MM.1S (cell line): ENCODE measurements around the gene SPECC1.

ENCODE experiments used
- CTCF ChIP-seq: fragments of 300-600 bp; sonication (generic); IDR thresholded peaks from 2 replicates; pipeline ENCODE4 v1.5.1; 2016; ENCODE audit warnings: antibody characterized with exemption, low read length, mixed read lengths
- EZH2 ChIP-seq: fragments of 300-600 bp; sonication (generic); optimal IDR thresholded peaks from 2 replicates; pipeline ENCODE3; 2017; ENCODE audit warnings: low read depth, mild to moderate bottlenecking, antibody characterized with exemption, low read length, mixed read lengths
- EZH2phosphoT487 ChIP-seq: fragments of 300-600 bp; sonication (generic); IDR thresholded peaks from 2 replicates; pipeline ENCODE4 v1.6.1; 2018; ENCODE audit warnings: antibody characterized with exemption, low read length

- no peak for TF ChIP-seq CTCF
- no peak for TF ChIP-seq EZH2
- no peak for TF ChIP-seq EZH2phosphoT487
Observed at GRCh38 chr17:20103454-20104446, 94.6 kb downstream of the SPECC1 start.
